Lower leg skin (tissue), 4 donors: ENCODE measurements around the gene CBLN3. TPM values are rescaled to one million over a fixed set of nuclear protein-coding genes. Genes with fewer than 3 reads are reported as not detected.
"Not testable (repeated sequence)": the region's sequence is repeated elsewhere in the genome, so short reads cannot be mapped to it uniquely, and the experiment has no call there.

Source experiments
- DNase-seq, 2 donors: peaks; one replicate each; pipeline ENCODE4 v3.0.0-alpha.2; 2019; ENCODE audit warnings: low spot score in 2 of 2
- H3K4me3 ChIP-seq: fragments of 200-600 bp; sonication (generic); 2 replicates; pipeline ENCODE4 v1.5.1; 2017; ENCODE audit warnings: mild to moderate bottlenecking, low read depth; ENCODE audit not compliant: poor library complexity, severe bottlenecking
- CTCF ChIP-seq, 3 donors: fragments of 450-650 bp; IDR thresholded peaks; one replicate each; pipeline ENCODE4 v1.5.1; 2016; ENCODE audit warnings: antibody characterized with exemption in 3 of 3, mild to moderate bottlenecking in 3 of 3, moderate library complexity in 2 of 3
- POLR2A ChIP-seq, 2 donors: fragments of 450-650 bp; IDR thresholded peaks; one replicate each; pipeline ENCODE4 v1.6.1; 2016 to 2017; ENCODE audit warnings: antibody characterized with exemption in 2 of 2, mild to moderate bottlenecking in 1 of 2, moderate library complexity in 1 of 2
- WGBS, 2 donors: methylation state at CpG; one replicate each; pipeline ENCODE4 v1.1.5; 2018; 5-methylcytosine and 5-hydroxymethylcytosine counted together
- intact Hi-C: fragments of 100-400 bp; cut with DNase I; formaldehyde crosslinking; loops from one replicate; pipeline ENCODE4 v1.15.0; 2023; ENCODE audit warnings: low total_unique reads
- total RNA-seq, 4 donors: library from RNA; depleted of rRNA; stranded (reverse); fragments of >200 nt; gene quantifications; one replicate each; pipeline ENCODE4 v1.1.0, GENCODE V29; 2016

The CBLN3 gene
- total RNA-seq, 4 donors from 2014 or later, result 0.76 to 1.4 (median 1.1) TPM

- H3K4me3 ChIP-seq, result no peak overlapping the region
- intact Hi-C loops, result no loop called here
- TF ChIP-seq POLR2A (IDR thresholded peaks at IDR 0.05) (no peak), CTCF (IDR thresholded peaks at IDR 0.05) (no peak)
- peak in 1 of 2 donors; percentile 4 for DNase-seq
These were observed 27.5 kb upstream of the CBLN3 start for GRCh38 chr14:24456980-24457379.

- WGBS, 2 donors, result 89 to 90% methylated on average over 2 of the region's 2 CpGs
- H3K4me3 ChIP-seq, DNase-seq, intact Hi-C loops: not testable (repeated sequence)
These were observed 21.4 kb upstream of the CBLN3 start for GRCh38 chr14:24450828-24451227.

GRCh38 chr14:24443053-24443665 lies 13.7 kb upstream of the CBLN3 start:
- 5% methylated on average over 6 of the region's 7 CpGs for WGBS, 2 donors
- intact Hi-C loops, result loop anchor here (5.0 kb wide), 1 partner anchor 1936 kb away; no protein-coding TSS in a partner anchor
- no peak for TF ChIP-seq CTCF (IDR thresholded peaks at IDR 0.05)
- TF ChIP-seq POLR2A (IDR thresholded peaks at IDR 0.05), result no peak
- peak in 1 of 2 donors; percentile 14 for DNase-seq
- no peak overlapping the region for H3K4me3 ChIP-seq

- peak; percentile 99 to 100 for DNase-seq
- intact Hi-C loops, result loop anchor here (5.0 kb wide), 1 partner anchor 1935 kb away; no protein-coding TSS in a partner anchor
- TF ChIP-seq POLR2A (IDR thresholded peaks at IDR 0.05) (peak in 1 of 2 donors; percentile 66), CTCF (IDR thresholded peaks at IDR 0.05) (no peak)
- WGBS, 2 donors, result 0% methylated on average over 47 to 51 of the region's 52 CpGs
- peak within 1 kb of the TSS; percentile 40 for H3K4me3 ChIP-seq
These were observed 13.0 kb upstream of the CBLN3 start, which contains the start of gene SDR39U1 for GRCh38 chr14:24442240-24443052. Gene SDR39U1 (minus strand): TSS chr14:24442776. CDS start chr14:24442769, 7 bp downstream.

GRCh38 chr14:24441904-24442239 lies 12.4 kb upstream of the CBLN3 start:
- WGBS, 2 donors, result 4% methylated on average over 7 to 12 of the region's 12 CpGs
- intact Hi-C loops, result loop anchor here (2.0 to 5.0 kb wide), 2 partner anchors 207 to 1935 kb away; no protein-coding TSS in a partner anchor
- TF ChIP-seq CTCF (IDR thresholded peaks at IDR 0.05) (no peak), POLR2A (IDR thresholded peaks at IDR 0.05) (no peak)
- DNase-seq, result peak in 1 of 2 donors; percentile 56
- H3K4me3 ChIP-seq, result peak overlapping the region; percentile 40

GRCh38 chr14:24441485-24441884 lies 12.0 kb upstream of the CBLN3 start:
- no peak for TF ChIP-seq CTCF (IDR thresholded peaks at IDR 0.05)
- TF ChIP-seq POLR2A (IDR thresholded peaks at IDR 0.05), result no peak
- no peak overlapping the region for H3K4me3 ChIP-seq
- intact Hi-C loops, result loop anchor here (2.0 to 5.0 kb wide), 2 partner anchors 207 to 1934 kb away; no protein-coding TSS in a partner anchor
- no peak for DNase-seq
- 48 to 51% methylated on average over 5 of the region's 5 CpGs for WGBS, 2 donors
